CD14-positive monocyte (primary cell): ENCODE results near the gene TNFAIP8. TPM values are rescaled to one million over a fixed set of nuclear protein-coding genes. Genes with fewer than 3 reads are reported as not detected.
"Not testable (repeated sequence)": the region's sequence is repeated elsewhere in the genome, so short reads cannot be mapped to it uniquely, and the experiment has no call there.

Experiments used
- DNase-seq, 3 donors: peaks; one replicate each; pipeline ENCODE4 v3.0.0-alpha.2; 2011 to 2022
- H2AFZ ChIP-seq: 2 replicates; pipeline ENCODE4 v1.6.0; 2012; ENCODE audit warnings: mild to moderate bottlenecking, low read depth, low read length, inconsistent platforms; ENCODE audit not compliant: insufficient read depth, poor library complexity, severe bottlenecking
- H3K27ac ChIP-seq, 2 donors: 1 replicate in 1 of 2; 2 replicates in 1 of 2; pipeline ENCODE4 v1.5.1; 2012 to 2013; ENCODE audit warnings: low read length in 2 of 2, control low read depth in 1 of 2, inconsistent platforms in 1 of 2, low read depth in 1 of 2, mild to moderate bottlenecking in 1 of 2
- H3K27me3 ChIP-seq, 2 donors: one replicate each; pipeline versions ENCODE4 v1.6.0 to v1.6.1; 2011 to 2013; ENCODE audit warnings: low read length in 2 of 2; ENCODE audit not compliant: control insufficient read depth in 2 of 2, insufficient read depth in 2 of 2
- H3K36me3 ChIP-seq, 2 donors: replicated peaks in 1 of 2; 1 replicate in 1 of 2; 2 replicates in 1 of 2; pipeline versions ENCODE4 v1.5.1 to v1.6.1; 2012 to 2013; ENCODE audit warnings: low read length in 2 of 2, control low read depth in 1 of 2, inconsistent platforms in 1 of 2, mild to moderate bottlenecking in 1 of 2; ENCODE audit not compliant: insufficient read depth in 2 of 2, control insufficient read depth in 1 of 2
- H3K4me1 ChIP-seq, 2 donors: 1 replicate in 1 of 2; 2 replicates in 1 of 2; pipeline versions ENCODE4 v1.5.1 to v1.6.1; 2012 to 2013; ENCODE audit warnings: low read length in 2 of 2, control low read depth in 1 of 2, inconsistent platforms in 1 of 2, mild to moderate bottlenecking in 1 of 2, moderate library complexity in 1 of 2; ENCODE audit not compliant: insufficient read depth in 2 of 2, control insufficient read depth in 1 of 2
- H3K4me2 ChIP-seq: replicated peaks from 2 replicates; pipeline ENCODE3; 2012; ENCODE audit warnings: low read length, moderate library complexity, mild to moderate bottlenecking; ENCODE audit not compliant: poor library complexity, severe bottlenecking; ENCODE audit errors: extremely low read depth
- H3K4me3 ChIP-seq, 3 experiments: fragments of 200-600 bp in 1 of 3; sonication (generic) in 1 of 3; replicated peaks in 1 of 3; 1 replicate in 2 of 3; 2 replicates in 1 of 3; pipeline ENCODE4 v1.5.1; 2011 to 2013; ENCODE audit warnings: low read length in 3 of 3, mild to moderate bottlenecking in 3 of 3, control low read depth in 2 of 3, low read depth in 2 of 3, inconsistent platforms in 1 of 3, moderate library complexity in 1 of 3
- H3K79me2 ChIP-seq: 2 replicates; pipeline ENCODE4 v1.6.0; 2012; ENCODE audit warnings: mild to moderate bottlenecking, control low read depth, inconsistent platforms, low read length, moderate library complexity; ENCODE audit not compliant: insufficient read depth
- H3K9ac ChIP-seq: 2 replicates; pipeline ENCODE4 v1.6.0; 2017; ENCODE audit warnings: low read length, mild to moderate bottlenecking; ENCODE audit not compliant: insufficient read depth, poor library complexity, severe bottlenecking
- H3K9me3 ChIP-seq, 2 donors: replicated peaks in 1 of 2; 1 replicate in 1 of 2; 2 replicates in 1 of 2; pipeline versions ENCODE4 v1.5.1 to v1.6.1; 2012 to 2013; ENCODE audit warnings: low read length in 2 of 2, control low read depth in 1 of 2; ENCODE audit not compliant: control insufficient read depth in 1 of 2, insufficient read depth in 1 of 2
- H4K20me1 ChIP-seq: 2 replicates; pipeline ENCODE4 v1.6.0; 2012; ENCODE audit warnings: mild to moderate bottlenecking, low read length, control low read depth, moderate library complexity; ENCODE audit not compliant: insufficient read depth
- H3K27ac Mint-ChIP-seq, 7 donors: one replicate each; pipeline ENCODE4 v1.8.0; 2020; ENCODE audit warnings: mild to moderate bottlenecking in 7 of 7, mixed read lengths in 7 of 7, moderate library complexity in 6 of 7, inconsistent platforms in 2 of 7
- H3K27me3 Mint-ChIP-seq, 3 donors: one replicate each; pipeline ENCODE4 v1.8.0; 2021 to 2022; ENCODE audit warnings: low read depth in 3 of 3, mild to moderate bottlenecking in 3 of 3, mixed read lengths in 3 of 3, moderate library complexity in 3 of 3, inconsistent platforms in 1 of 3
- H3K36me3 Mint-ChIP-seq, 2 donors: one replicate each; pipeline ENCODE4 v1.8.0; 2020; ENCODE audit warnings: mixed read lengths in 2 of 2, inconsistent platforms in 1 of 2, mild to moderate bottlenecking in 1 of 2
- H3K4me1 Mint-ChIP-seq: one replicate; pipeline ENCODE4 v1.8.0; 2020; ENCODE audit warnings: mild to moderate bottlenecking, mixed read lengths
- H3K4me3 Mint-ChIP-seq, 2 donors: one replicate each; pipeline ENCODE4 v1.8.0; 2020; ENCODE audit warnings: mild to moderate bottlenecking in 2 of 2, mixed read lengths in 2 of 2, moderate library complexity in 1 of 2
- H3K9me3 Mint-ChIP-seq, 7 donors: one replicate each; pipeline ENCODE4 v1.8.0; 2020 to 2022; ENCODE audit warnings: mixed read lengths in 7 of 7, mild to moderate bottlenecking in 6 of 7, moderate library complexity in 6 of 7, inconsistent platforms in 2 of 7
- CTCF ChIP-seq: fragments of 200-600 bp; IDR thresholded peaks from one replicate; pipeline ENCODE4 v1.8.0; 2022; ENCODE audit warnings: antibody characterized with exemption, mild to moderate bottlenecking
- WGBS: methylation state at CpG from one replicate; pipeline ENCODE4 v1.1.5; 2013; ENCODE audit warnings: missing lambda C conversion rate; ENCODE audit not compliant: insufficient coverage; 5-methylcytosine and 5-hydroxymethylcytosine counted together
- intact Hi-C, 2 donors: fragments of 100-400 bp; cut with micrococcal nuclease; formaldehyde crosslinking; loops; one replicate each; pipeline versions ENCODE4 v1.15.0 to v1.15.1; 2023
- polyA plus RNA-seq, 3 donors: library from polyadenylated mRNA; depleted of rRNA in 1 of 3; unstranded in 2 of 3; stranded (reverse) in 1 of 3; fragments of 300-500 nt in 2 of 3; fragments of >200 nt in 1 of 3; fragmentation: Illumina TruSeq in 2 of 3; gene quantifications; 1 replicate in 2 of 3; 2 replicates in 1 of 3; pipeline ENCODE4 v1.2.3, GENCODE V29; 2012 to 2021

TNFAIP8 gene
- polyA plus RNA-seq, 3 donors = 20.6 to 55.5 (median 47.0) TPM

GRCh38 chr5:119412279-119413227 lies 56.7 kb downstream of the TNFAIP8 start:
- Mint-ChIP-seq H3K27ac (peak overlapping the region in 2 of 7 donors; percentile 87 to 92), H3K36me3 (no peaks in the 10 kb centered on the region), H3K9me3 (peaks cover 0 to 4% (median 0%) of the 10 kb centered on the region in 7 donors), H3K4me1 (peaks cover 32% of the 10 kb centered on the region), H3K27me3 (peaks cover 0 to 2% (median 1%) of the 10 kb centered on the region in 3 donors), H3K4me3 (peak overlapping the region in 1 of 2 donors; percentile 82)
- H3K27me3 ChIP-seq = no peaks in the 10 kb centered on the region
- intact Hi-C loops = loop anchor here (5.0 to 10.0 kb wide), 4 partner anchors 55 to 428 kb away; partner anchors contain the start of genes DTWD2 (in 1 of the 2) and TNFAIP8 (in 1 of the 2)
- H4K20me1 ChIP-seq = no peaks in the 10 kb centered on the region
- peak; percentile 64 for TF ChIP-seq CTCF
- H3K4me1 ChIP-seq = peaks cover 16 to 23% of the 10 kb centered on the region in 2 donors
- H3K4me3 ChIP-seq = peak overlapping the region in 2 of 3 experiments; percentile 77 to 87
- H2AFZ ChIP-seq = peak overlapping the region; percentile 98
- H3K9ac ChIP-seq = peak overlapping the region; percentile 58
- peak overlapping the region; percentile 93 for H3K4me2 ChIP-seq
- H3K79me2 ChIP-seq = no peaks in the 10 kb centered on the region
- DNase-seq = no peak
- no CpG with 5 or more reads among the region's 9 CpGs for WGBS
- peak overlapping the region in 1 of 2 donors; percentile 72 for H3K27ac ChIP-seq
- no peaks in the 10 kb centered on the region for H3K9me3 ChIP-seq
- H3K36me3 ChIP-seq = no peaks in the 10 kb centered on the region

GRCh38 chr5:119414124-119414734 lies 58.4 kb downstream of the TNFAIP8 start:
- not testable (repeated sequence) for H3K27me3 ChIP-seq, H3K9ac ChIP-seq, H3K4me2 ChIP-seq, H2AFZ ChIP-seq, H3K9me3 ChIP-seq, H3K36me3 ChIP-seq, H3K79me2 ChIP-seq, H3K27me3 Mint-ChIP-seq, H3K9me3 Mint-ChIP-seq, H4K20me1 ChIP-seq, H3K36me3 Mint-ChIP-seq
- Histone ChIP-seq H3K4me3 (peak overlapping the region in 1 of 3 experiments; percentile 21), H3K4me1 (peaks cover 30 to 40% of the 10 kb centered on the region in 2 donors), H3K27ac (peak overlapping the region in 1 of 2 donors; percentile 65)
- WGBS = 60% methylated on average over 5 of the region's 13 CpGs
- DNase-seq = peak; percentile 76 to 92 (median 85)
- peaks cover 45% of the 10 kb centered on the region for H3K4me1 Mint-ChIP-seq
- peak overlapping the region; percentile 63 to 76 for H3K4me3 Mint-ChIP-seq
- intact Hi-C loops = loop anchor here (5.0 to 10.0 kb wide), 4 partner anchors 57 to 429 kb away; partner anchors contain the start of genes DTWD2 (in 1 of the 2) and TNFAIP8 (in 1 of the 2)
- H3K27ac Mint-ChIP-seq = peak overlapping the region; percentile 88 to 97 (median 95)
